D721Med (cell line): Measurements from ENCODE around the gene TNK1.

Source experiments
- DNase-seq: peaks from one replicate; pipeline ENCODE4 v3.0.0; 2011; ENCODE audit warnings: low spot score; ENCODE audit not compliant: insufficient read length
- FAIRE-seq: peaks from 2 replicates; lab custom pipeline; 2011; peaks lifted over from hg19 to GRCh38; lab: Jason Lieb, UNC
- TF ChIP-seq, protein P1 (sequence below): IDR thresholded peaks from 2 replicates; pipeline ENCODE4 v1.5.1; 2012; ENCODE audit warnings: mild to moderate bottlenecking, control low read depth; ENCODE audit not compliant: insufficient read depth; ENCODE audit errors: missing control alignments

The TNK1 gene

DNA sequence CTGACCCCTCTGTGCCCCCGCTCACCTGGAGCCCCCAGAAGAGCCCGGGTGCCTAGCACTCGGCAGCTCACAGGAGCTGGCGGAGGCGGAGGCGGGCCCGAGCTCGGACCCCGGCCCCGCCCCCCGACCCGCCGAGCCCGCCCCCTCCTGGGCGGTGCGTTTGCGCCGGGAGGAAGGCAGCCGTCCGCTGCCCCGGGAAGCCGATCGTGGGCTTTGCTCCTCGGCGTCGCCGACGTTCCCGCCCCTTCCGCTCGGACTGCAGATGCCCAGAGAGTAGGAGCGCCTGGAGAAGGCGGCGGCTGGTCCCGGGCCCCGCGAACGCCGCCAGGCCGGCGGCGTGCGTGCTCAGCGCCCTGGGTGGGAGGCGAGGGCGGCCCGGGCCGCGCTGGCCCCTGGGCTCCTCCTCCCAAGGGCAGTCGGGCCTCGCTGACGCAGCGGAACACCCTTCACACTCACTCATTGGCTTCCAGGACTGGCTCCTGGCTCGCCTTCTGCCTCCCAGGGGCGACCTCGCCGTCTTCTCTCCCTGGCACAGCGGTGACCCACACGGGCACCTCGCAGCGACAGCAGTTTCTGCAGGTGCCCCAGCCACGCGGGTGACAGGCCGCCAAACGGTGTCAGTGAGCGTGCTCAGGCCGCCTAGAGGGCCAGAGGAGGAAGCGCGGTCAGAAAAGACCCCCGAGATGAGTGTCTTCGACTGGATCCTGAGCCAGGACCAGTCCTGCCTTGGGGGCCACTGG, 13.7 kb downstream of the TNK1 start, which contains the start of gene PLSCR3:
TSS of gene PLSCR3 (minus strand) at position 74 of the 740 bp plus-strand sequence. CDS start 415 bp downstream, outside the sequence.
- no peak for FAIRE-seq
- TF ChIP-seq, protein P1, sequence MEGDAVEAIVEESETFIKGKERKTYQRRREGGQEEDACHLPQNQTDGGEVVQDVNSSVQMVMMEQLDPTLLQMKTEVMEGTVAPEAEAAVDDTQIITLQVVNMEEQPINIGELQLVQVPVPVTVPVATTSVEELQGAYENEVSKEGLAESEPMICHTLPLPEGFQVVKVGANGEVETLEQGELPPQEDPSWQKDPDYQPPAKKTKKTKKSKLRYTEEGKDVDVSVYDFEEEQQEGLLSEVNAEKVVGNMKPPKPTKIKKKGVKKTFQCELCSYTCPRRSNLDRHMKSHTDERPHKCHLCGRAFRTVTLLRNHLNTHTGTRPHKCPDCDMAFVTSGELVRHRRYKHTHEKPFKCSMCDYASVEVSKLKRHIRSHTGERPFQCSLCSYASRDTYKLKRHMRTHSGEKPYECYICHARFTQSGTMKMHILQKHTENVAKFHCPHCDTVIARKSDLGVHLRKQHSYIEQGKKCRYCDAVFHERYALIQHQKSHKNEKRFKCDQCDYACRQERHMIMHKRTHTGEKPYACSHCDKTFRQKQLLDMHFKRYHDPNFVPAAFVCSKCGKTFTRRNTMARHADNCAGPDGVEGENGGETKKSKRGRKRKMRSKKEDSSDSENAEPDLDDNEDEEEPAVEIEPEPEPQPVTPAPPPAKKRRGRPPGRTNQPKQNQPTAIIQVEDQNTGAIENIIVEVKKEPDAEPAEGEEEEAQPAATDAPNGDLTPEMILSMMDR = no peak
- DNase-seq = peak; percentile 97

DNA sequence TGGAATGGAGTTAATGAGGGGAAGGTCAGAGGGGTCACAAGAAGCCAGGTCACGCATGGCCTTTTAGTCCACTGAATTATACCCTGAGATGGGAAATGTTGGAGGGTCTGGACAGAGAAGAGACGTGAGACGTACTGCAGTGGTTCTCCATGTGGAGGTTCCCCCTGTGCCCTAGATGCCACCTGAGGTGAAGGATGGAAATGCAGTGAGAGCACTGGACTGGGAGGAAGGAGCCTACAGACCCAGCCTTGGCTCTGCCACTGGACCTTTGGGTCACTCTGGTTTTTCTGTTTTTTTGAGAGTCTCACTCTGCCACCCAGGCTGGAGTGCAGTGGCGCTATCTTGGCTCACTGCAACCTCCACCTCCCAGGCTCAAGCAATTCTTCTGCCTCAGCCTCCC, 15.3 kb downstream of the TNK1 start:
- TF ChIP-seq, protein P1 = no peak
- no peak for FAIRE-seq
- DNase-seq = no peak

- TF ChIP-seq, protein P1 = no peak
- DNase-seq (no peak), FAIRE-seq (no peak)
Observed at GRCh38 chr17:7398612-7399011, 17.7 kb downstream of the TNK1 start.

- FAIRE-seq = no peak
Observed at GRCh38 chr17:7403043-7403726, 22.3 kb downstream of the TNK1 start.

GRCh38 chr17:7403727-7403976, 22.8 kb downstream of the TNK1 start:
- TF ChIP-seq, protein P1 = no peak
- DNase-seq = no peak
- FAIRE-seq = no peak

More at GRCh38 chr17:7403043-7403726, 22.3 kb downstream of the TNK1 start:
- TF ChIP-seq, protein P1 = no peak
- no peak for DNase-seq

DNA sequence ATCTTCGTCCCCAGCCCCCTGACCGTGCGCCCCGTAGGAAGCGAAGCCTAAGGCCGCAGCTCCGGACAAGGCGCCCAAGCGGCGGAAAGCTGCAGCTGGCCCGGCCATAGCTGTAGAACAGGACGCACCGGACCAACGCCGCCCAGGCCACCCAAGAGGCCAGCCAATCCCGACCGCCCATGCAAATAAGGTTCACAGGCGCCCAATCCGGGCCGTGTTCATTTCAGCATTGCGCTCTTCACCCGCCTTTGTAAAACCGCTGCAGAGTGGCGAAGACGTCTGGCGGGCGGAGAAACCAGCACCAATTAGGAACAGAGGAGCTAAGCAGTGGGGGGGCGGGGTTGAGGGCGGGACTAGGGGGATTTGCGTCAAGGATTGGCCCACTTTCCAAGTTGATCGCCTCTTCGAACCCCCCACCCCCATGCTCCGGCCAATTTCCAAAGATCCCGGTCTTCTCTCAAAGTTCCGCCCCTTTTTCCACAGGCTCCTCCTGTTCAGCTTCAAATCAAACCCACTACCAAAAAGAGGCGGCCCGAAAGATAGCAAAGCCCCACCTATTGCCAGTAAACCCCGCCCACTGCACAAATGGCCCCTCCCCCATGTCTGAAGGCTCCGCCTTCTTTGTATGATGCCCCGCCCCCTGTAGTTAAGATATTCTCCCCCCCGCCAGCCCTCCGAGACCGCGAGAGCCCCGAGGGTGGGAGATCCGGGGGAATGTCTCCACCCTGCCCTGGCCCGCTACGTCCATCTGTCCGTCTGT, 23.3 kb downstream of the TNK1 start, which contains the start of gene TMEM256:
TSS of gene TMEM256 (minus strand) at position 121 of the 760 bp plus-strand sequence. CDS start at position 108, 13 bp downstream.
- TF ChIP-seq, protein P1 = no peak
- FAIRE-seq = no peak
- DNase-seq = peak; percentile 66
